SU-DHL-6 (cell line): ENCODE data around the gene LONRF3.

Experiments used
- H2AFZ ChIP-seq: fragments of 200-600 bp; sonication (generic); 2 replicates; pipeline ENCODE4 v1.6.1; 2014; ENCODE audit warnings: low read depth, mild to moderate bottlenecking, moderate library complexity, mixed read lengths, antibody characterized with exemption, low read length; ENCODE audit not compliant: severe bottlenecking
- H3F3A ChIP-seq: fragments of 200-600 bp; shearing (Covaris generic); 2 replicates; pipeline ENCODE4 v1.6.0; 2016; ENCODE audit warnings: antibody characterized with exemption, mild to moderate bottlenecking; ENCODE audit not compliant: insufficient read depth
- H3K27ac ChIP-seq: fragments of 200-600 bp; sonication (generic); 2 replicates; pipeline ENCODE4 v1.5.1; 2016; ENCODE audit warnings: low read depth, mild to moderate bottlenecking, low read length, moderate library complexity, mixed read lengths
- H3K27me3 ChIP-seq: fragments of 200-600 bp; sonication (generic), shearing (Covaris generic); 2 replicates; pipeline ENCODE4 v1.6.0; 2014; ENCODE audit warnings: mild to moderate bottlenecking, low read length
- H3K36me3 ChIP-seq: fragments of 200-600 bp; sonication (generic); 2 replicates; pipeline ENCODE4 v1.6.1; 2014; ENCODE audit warnings: mild to moderate bottlenecking, low read length, mixed read lengths
- H3K4me2 ChIP-seq: fragments of 300-600, 200-600 bp; shearing (Covaris generic), sonication (generic); 2 replicates; pipeline ENCODE4 v1.6.0; 2014; ENCODE audit warnings: low read length, low read depth, mild to moderate bottlenecking; ENCODE audit not compliant: poor library complexity, severe bottlenecking
- H3K4me3 ChIP-seq: fragments of 200-600 bp; sonication (generic); 2 replicates; pipeline ENCODE4 v1.5.1; 2014; ENCODE audit warnings: antibody characterized with exemption, low read length, mild to moderate bottlenecking, mixed read lengths; ENCODE audit not compliant: insufficient read depth, poor library complexity, severe bottlenecking
- H3K79me2 ChIP-seq: fragments of 200-600 bp; sonication (generic); 2 replicates; pipeline ENCODE4 v1.6.1; 2014; ENCODE audit warnings: mild to moderate bottlenecking, low read length, moderate library complexity; ENCODE audit not compliant: insufficient read depth
- H3K9ac ChIP-seq: fragments of 200-600 bp; sonication (generic); 2 replicates; pipeline ENCODE4 v1.7.0; 2014; ENCODE audit warnings: mild to moderate bottlenecking, low read length
- H3K9me2 ChIP-seq: fragments of 200-600 bp; sonication (generic); replicated peaks from 2 replicates; pipeline ENCODE4 v1.6.1; 2014; ENCODE audit warnings: low read length; ENCODE audit not compliant: insufficient read depth
- H3K9me3 ChIP-seq: fragments of 200-600 bp; sonication (generic); 2 replicates; pipeline ENCODE4 v1.6.1; 2014; ENCODE audit warnings: low read length, mixed read lengths; ENCODE audit not compliant: insufficient read depth
- H4K20me1 ChIP-seq: fragments of 200-600 bp; sonication (generic); 2 replicates; pipeline ENCODE4 v1.6.1; 2014; ENCODE audit warnings: low read depth, mild to moderate bottlenecking, antibody characterized with exemption, low read length, moderate library complexity, mixed read lengths
- CTCF ChIP-seq: fragments of 200-600 bp; sonication (generic); IDR thresholded peaks from one replicate; pipeline ENCODE4 v1.5.1; 2017; ENCODE audit warnings: antibody characterized with exemption, mild to moderate bottlenecking, low read length, moderate library complexity; ENCODE audit not compliant: insufficient read depth, poor library complexity, severe bottlenecking
- EZH2phosphoT487 ChIP-seq: fragments of 200-600 bp; sonication (generic), shearing (Covaris generic); conservative IDR thresholded peaks from 2 replicates; pipeline ENCODE4 v1.6.1; 2018; ENCODE audit warnings: mild to moderate bottlenecking, antibody characterized with exemption, low read length, moderate library complexity, mixed read lengths

LONRF3 gene

GRCh38 chrX:119063428-119063827 is 89.0 kb downstream of the LONRF3 start:
- no peak for TF ChIP-seq CTCF
- no peak for TF ChIP-seq EZH2phosphoT487
- Histone ChIP-seq H3K27me3 (no peaks in the 10 kb centered on the region), H3K4me2 (no peak overlapping the region), H2AFZ (no peak overlapping the region), H4K20me1 (no peaks in the 10 kb centered on the region), H3K9ac (no peak overlapping the region), H3K27ac (no peak overlapping the region), H3K9me2 (no peaks in the 10 kb centered on the region), H3K4me3 (no peak overlapping the region), H3K9me3 (no peaks in the 10 kb centered on the region), H3F3A (no peaks in the 10 kb centered on the region), H3K36me3 (no peaks in the 10 kb centered on the region), H3K79me2 (no peaks in the 10 kb centered on the region)

- Histone ChIP-seq H4K20me1 (no peaks in the 10 kb centered on the region), H3K4me3 (no peak overlapping the region), H3K4me2 (no peak overlapping the region), H3K9ac (no peak overlapping the region), H3K9me2 (no peaks in the 10 kb centered on the region), H3K27ac (no peak overlapping the region), H3F3A (no peaks in the 10 kb centered on the region), H3K36me3 (no peaks in the 10 kb centered on the region), H2AFZ (no peak overlapping the region), H3K79me2 (no peaks in the 10 kb centered on the region), H3K9me3 (no peaks in the 10 kb centered on the region), H3K27me3 (no peaks in the 10 kb centered on the region)
- TF ChIP-seq CTCF (no peak), EZH2phosphoT487 (no peak)
These were observed 92.8 kb downstream of the LONRF3 start for GRCh38 chrX:119067023-119067739.
